ENCODE results near the gene AJAP1.

DNA sequence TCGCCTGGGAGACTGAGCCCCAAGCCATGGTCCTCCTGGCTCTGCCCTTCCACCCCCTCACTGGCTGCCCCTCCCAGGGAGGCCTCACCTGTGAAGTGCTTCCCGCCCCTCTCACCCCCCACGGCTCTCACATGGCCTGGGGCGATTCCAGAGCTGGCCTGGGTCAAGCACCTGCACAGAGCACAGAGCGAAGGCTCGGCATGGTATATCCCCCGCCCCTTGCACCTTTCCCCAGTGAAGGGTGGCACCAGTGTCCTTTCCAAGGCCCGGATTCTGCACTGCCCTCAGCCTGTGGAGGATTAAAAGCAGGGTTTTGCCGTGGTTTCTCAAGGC is 1.1 kb upstream of the AJAP1 start:
- TF ChIP-seq REST (IDR thresholded peaks at IDR 0.05; ENCODE audit: low read depth) (no peak), YY1 (IDR thresholded peaks at IDR 0.05; ENCODE audit: low read depth) (no peak), FOXM1 (IDR thresholded peaks at IDR 0.05; ENCODE audit: borderline replicate concordance, low read depth) (no peak)

Measured in Ishikawa (cell line).